ENCODE data around the gene OR56A3. TPM values are rescaled to one million over a fixed set of nuclear protein-coding genes. Genes with fewer than 3 reads are reported as not detected.
"Not testable (repeated sequence)": the region's sequence is repeated elsewhere in the genome, so short reads cannot be mapped to it uniquely, and the experiment has no call there.

The OR56A3 gene
- total RNA-seq, 1 experiment from 2014 or later: not detected

DNA sequence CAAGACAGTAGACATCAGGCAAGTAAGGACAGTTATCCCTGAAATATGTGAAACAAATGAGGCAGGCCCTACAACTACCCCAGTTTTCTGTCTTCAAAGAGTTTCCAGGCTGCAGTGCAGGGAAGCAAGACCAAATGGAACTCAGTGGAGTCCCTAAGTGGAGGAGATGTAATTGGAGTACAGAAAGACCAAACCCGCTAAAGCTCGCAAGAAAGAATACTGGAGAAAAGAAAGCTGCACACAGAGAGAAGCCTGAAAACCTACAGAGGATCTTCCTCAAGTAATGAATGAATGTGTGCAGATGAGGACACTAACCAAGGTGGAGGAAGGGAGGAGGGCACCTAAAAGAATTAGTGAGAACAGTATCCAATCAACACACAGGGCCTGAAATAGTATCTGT lies 1.3 kb upstream of the OR56A3 start:
- DNase-seq: no peak
- CTCF ChIA-PET: no interaction called here
- Mint-ChIP-seq H3K27ac (ENCODE audit: unreplicated experiment) (no peak overlapping the region), H3K36me3 (ENCODE audit: insufficient read depth, unreplicated experiment) (no peaks in the 10 kb centered on the region), H3K4me3 (ENCODE audit: low read depth, unreplicated experiment) (no peak overlapping the region), H3K27me3 (ENCODE audit: unreplicated experiment) (no peaks in the 10 kb centered on the region), H3K9me3 (ENCODE audit: low read depth, unreplicated experiment) (peaks cover 9% of the 10 kb centered on the region), H3K4me1 (ENCODE audit: low read depth, unreplicated experiment) (no peaks in the 10 kb centered on the region)
- BruUV-seq (replicated peaks): no TSS peak
- intact Hi-C loops (cut with micrococcal nuclease; ENCODE audit: unreplicated experiment): no loop called here
- TF ChIP-seq, protein P1, sequence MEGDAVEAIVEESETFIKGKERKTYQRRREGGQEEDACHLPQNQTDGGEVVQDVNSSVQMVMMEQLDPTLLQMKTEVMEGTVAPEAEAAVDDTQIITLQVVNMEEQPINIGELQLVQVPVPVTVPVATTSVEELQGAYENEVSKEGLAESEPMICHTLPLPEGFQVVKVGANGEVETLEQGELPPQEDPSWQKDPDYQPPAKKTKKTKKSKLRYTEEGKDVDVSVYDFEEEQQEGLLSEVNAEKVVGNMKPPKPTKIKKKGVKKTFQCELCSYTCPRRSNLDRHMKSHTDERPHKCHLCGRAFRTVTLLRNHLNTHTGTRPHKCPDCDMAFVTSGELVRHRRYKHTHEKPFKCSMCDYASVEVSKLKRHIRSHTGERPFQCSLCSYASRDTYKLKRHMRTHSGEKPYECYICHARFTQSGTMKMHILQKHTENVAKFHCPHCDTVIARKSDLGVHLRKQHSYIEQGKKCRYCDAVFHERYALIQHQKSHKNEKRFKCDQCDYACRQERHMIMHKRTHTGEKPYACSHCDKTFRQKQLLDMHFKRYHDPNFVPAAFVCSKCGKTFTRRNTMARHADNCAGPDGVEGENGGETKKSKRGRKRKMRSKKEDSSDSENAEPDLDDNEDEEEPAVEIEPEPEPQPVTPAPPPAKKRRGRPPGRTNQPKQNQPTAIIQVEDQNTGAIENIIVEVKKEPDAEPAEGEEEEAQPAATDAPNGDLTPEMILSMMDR (IDR thresholded peaks at IDR 0.05; ENCODE audit: unreplicated experiment): no peak

DNA sequence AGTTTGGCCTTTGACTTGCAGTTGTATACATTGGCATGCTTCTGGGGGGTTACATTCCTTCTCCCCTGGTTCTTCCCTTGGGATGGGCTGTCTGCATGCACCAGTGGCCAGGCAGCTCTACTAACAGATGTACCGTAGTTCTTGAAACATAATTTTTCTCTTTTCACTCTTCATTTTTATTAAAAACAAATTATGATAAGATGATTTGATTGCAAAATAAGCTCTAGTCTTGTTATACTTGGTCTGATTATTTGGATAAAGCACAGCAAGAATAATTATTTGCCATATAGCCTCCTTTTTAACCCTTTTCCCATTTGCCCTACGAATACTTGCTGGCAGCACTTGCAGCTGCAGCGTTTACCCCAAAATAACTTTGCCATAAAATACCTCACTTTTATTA lies 13.5 kb downstream of the OR56A3 start:
- CTCF ChIA-PET: no interaction called here
- BruUV-seq (replicated peaks): no TSS peak

DNA sequence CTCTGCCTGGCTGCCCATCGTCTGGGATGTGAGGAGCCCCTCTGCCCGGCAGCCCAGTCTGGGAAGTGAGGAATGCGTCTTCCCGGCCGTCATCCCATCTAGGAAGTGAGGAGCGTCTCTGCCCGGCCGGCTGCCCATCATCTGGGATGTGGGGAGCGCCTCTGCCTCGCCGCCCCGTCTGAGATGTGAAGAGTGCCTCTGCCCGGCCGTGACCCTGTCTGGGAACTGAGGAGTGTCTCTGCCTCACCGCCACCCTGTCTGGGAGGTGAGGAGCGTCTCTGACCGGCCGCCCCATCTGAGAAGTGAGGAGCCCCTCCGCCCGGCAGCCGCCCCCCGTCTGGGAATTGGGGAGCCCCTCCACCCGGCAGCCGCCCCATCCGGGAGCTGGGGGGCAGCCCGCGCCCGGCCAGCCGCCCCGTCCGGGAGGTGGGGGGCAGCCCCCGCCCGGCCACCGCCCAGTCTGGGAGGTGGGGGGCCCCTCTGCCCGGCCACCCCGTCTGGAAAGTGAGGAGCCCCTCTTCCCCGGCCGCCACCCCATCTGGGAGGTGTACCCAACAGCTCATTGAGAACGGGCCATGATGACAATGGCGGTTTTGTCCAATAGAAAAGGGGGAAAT lies 18.8 kb downstream of the OR56A3 start:
- H3K9me3 Mint-ChIP-seq (ENCODE audit: low read depth, unreplicated experiment); BruUV-seq (replicated peaks); H3K27me3 Mint-ChIP-seq (ENCODE audit: unreplicated experiment); CTCF ChIA-PET; H3K4me3 Mint-ChIP-seq (ENCODE audit: low read depth, unreplicated experiment); H3K27ac Mint-ChIP-seq (ENCODE audit: unreplicated experiment); DNase-seq; intact Hi-C loops (cut with micrococcal nuclease; ENCODE audit: unreplicated experiment); H3K4me1 Mint-ChIP-seq (ENCODE audit: low read depth, unreplicated experiment); H3K36me3 Mint-ChIP-seq (ENCODE audit: insufficient read depth, unreplicated experiment): not testable (repeated sequence)

More for the DNA sequence above, 13.5 kb downstream of the OR56A3 start:
- Mint-ChIP-seq H3K27ac (ENCODE audit: unreplicated experiment) (no peak overlapping the region), H3K27me3 (ENCODE audit: unreplicated experiment) (no peaks in the 10 kb centered on the region), H3K9me3 (ENCODE audit: low read depth, unreplicated experiment) (no peaks in the 10 kb centered on the region), H3K36me3 (ENCODE audit: insufficient read depth, unreplicated experiment) (no peaks in the 10 kb centered on the region), H3K4me3 (ENCODE audit: low read depth, unreplicated experiment) (no peak overlapping the region), H3K4me1 (ENCODE audit: low read depth, unreplicated experiment) (no peaks in the 10 kb centered on the region)
- TF ChIP-seq, protein P1 (IDR thresholded peaks at IDR 0.05; ENCODE audit: unreplicated experiment): no peak
- intact Hi-C loops (cut with micrococcal nuclease; ENCODE audit: unreplicated experiment): no loop called here
- no peak for DNase-seq

DNA sequence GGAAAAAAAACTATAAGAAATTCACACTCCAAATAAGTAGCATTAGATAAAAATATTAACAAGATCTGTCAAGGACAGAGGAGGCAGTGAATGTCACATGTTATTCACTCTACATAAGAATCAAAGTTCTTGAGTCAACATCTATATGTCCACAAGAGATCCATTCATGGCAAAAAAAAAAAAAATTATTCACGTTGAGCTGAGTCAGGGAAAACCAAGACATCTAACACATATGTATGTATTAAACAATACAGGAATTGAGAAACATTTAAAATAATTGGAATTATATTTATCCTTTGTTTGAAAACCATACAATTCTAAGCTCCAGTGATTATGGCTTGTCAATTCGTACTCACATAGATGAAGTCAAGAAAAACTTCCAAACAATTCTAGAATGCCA lies 24.9 kb downstream of the OR56A3 start:
- no TSS peak for BruUV-seq (replicated peaks)
- intact Hi-C loops (cut with micrococcal nuclease; ENCODE audit: unreplicated experiment): no loop called here
- peaks cover 12% of the 10 kb centered on the region for H3K27me3 Mint-ChIP-seq (ENCODE audit: unreplicated experiment)
- no peaks in the 10 kb centered on the region for H3K36me3 Mint-ChIP-seq (ENCODE audit: insufficient read depth, unreplicated experiment)
- CTCF ChIA-PET: no interaction called here
- H3K4me3 Mint-ChIP-seq (ENCODE audit: low read depth, unreplicated experiment): no peak overlapping the region
- no peaks in the 10 kb centered on the region for H3K4me1 Mint-ChIP-seq (ENCODE audit: low read depth, unreplicated experiment)
- H3K27ac Mint-ChIP-seq (ENCODE audit: unreplicated experiment): no peak overlapping the region
- DNase-seq: no peak
- TF ChIP-seq, protein P1 (IDR thresholded peaks at IDR 0.05; ENCODE audit: unreplicated experiment): no peak
- H3K9me3 Mint-ChIP-seq (ENCODE audit: low read depth, unreplicated experiment): peaks cover 14% of the 10 kb centered on the region

DNA sequence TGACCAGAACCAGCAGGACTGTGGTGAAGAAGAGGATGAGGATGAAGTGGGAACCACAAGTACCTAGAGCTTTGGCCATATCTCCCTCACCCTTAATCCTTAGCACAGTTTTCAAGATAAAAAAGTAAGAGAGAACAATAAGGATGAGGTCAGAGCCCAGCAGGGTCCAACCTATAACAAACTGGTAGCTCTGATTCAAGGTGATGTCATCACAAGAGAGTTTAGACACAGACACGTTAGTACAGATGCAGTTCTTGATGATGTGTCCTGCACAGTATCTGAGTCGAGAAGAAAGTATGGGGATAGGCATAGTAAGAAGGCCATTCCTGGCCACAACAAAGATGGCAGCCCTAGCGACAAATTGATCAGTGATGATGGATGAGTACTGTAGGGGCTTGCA lies 25.7 kb downstream of the OR56A3 start:
- no peak overlapping the region for H3K27ac Mint-ChIP-seq (ENCODE audit: unreplicated experiment)
- H3K4me1 Mint-ChIP-seq (ENCODE audit: low read depth, unreplicated experiment): no peaks in the 10 kb centered on the region
- H3K36me3 Mint-ChIP-seq (ENCODE audit: insufficient read depth, unreplicated experiment): no peaks in the 10 kb centered on the region
- intact Hi-C loops (cut with micrococcal nuclease; ENCODE audit: unreplicated experiment): no loop called here
- peaks cover 14% of the 10 kb centered on the region for H3K9me3 Mint-ChIP-seq (ENCODE audit: low read depth, unreplicated experiment)
- no peak overlapping the region for H3K4me3 Mint-ChIP-seq (ENCODE audit: low read depth, unreplicated experiment)
- BruUV-seq (replicated peaks): no TSS peak
- peaks cover 12% of the 10 kb centered on the region for H3K27me3 Mint-ChIP-seq (ENCODE audit: unreplicated experiment)
- CTCF ChIA-PET: no interaction called here
- TF ChIP-seq, protein P1 (IDR thresholded peaks at IDR 0.05; ENCODE audit: unreplicated experiment): no peak
- DNase-seq: no peak

All from Calu3 (cell line).